IMR-90 (cell line): ENCODE measurements around the gene CHSY3.

ENCODE experiments used
- CHD1 ChIP-seq: IDR thresholded peaks from 2 replicates; pipeline ENCODE4 v1.6.1; 2012; ENCODE audit warnings: low read depth, low read length, improper control_type of control experiment
- FOS ChIP-seq: fragments of 150-350 bp; IDR thresholded peaks from 2 replicates; pipeline ENCODE4 v1.6.1; 2016; ENCODE audit warnings: low read depth, low read length
- MAZ ChIP-seq: IDR thresholded peaks from 2 replicates; pipeline ENCODE4 v1.6.1; 2012; ENCODE audit warnings: low read depth, mild to moderate bottlenecking, low read length, improper control_type of control experiment, moderate library complexity, borderline replicate concordance
- MXI1 ChIP-seq: IDR thresholded peaks from 2 replicates; pipeline ENCODE4 v1.6.1; 2012; ENCODE audit warnings: low read depth, mild to moderate bottlenecking, low read length, moderate library complexity, borderline replicate concordance
- POLR2A ChIP-seq: IDR thresholded peaks from 2 replicates; pipeline ENCODE4 v1.6.1; 2012; ENCODE audit warnings: mild to moderate bottlenecking, low read depth, low read length
- RAD21 ChIP-seq: IDR thresholded peaks from 2 replicates; pipeline ENCODE4 v1.6.1; 2012; ENCODE audit warnings: low read length, improper control_type of control experiment
- TF ChIP-seq, protein P1 (sequence below): conservative IDR thresholded peaks from 2 replicates; pipeline ENCODE4 v1.5.1; 2012; ENCODE audit warnings: mild to moderate bottlenecking, low read depth, low read length, improper control_type of control experiment

- TF ChIP-seq, protein P1, sequence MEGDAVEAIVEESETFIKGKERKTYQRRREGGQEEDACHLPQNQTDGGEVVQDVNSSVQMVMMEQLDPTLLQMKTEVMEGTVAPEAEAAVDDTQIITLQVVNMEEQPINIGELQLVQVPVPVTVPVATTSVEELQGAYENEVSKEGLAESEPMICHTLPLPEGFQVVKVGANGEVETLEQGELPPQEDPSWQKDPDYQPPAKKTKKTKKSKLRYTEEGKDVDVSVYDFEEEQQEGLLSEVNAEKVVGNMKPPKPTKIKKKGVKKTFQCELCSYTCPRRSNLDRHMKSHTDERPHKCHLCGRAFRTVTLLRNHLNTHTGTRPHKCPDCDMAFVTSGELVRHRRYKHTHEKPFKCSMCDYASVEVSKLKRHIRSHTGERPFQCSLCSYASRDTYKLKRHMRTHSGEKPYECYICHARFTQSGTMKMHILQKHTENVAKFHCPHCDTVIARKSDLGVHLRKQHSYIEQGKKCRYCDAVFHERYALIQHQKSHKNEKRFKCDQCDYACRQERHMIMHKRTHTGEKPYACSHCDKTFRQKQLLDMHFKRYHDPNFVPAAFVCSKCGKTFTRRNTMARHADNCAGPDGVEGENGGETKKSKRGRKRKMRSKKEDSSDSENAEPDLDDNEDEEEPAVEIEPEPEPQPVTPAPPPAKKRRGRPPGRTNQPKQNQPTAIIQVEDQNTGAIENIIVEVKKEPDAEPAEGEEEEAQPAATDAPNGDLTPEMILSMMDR: no peak
- no peak for TF ChIP-seq POLR2A
- no peak for TF ChIP-seq CHD1
- no peak for TF ChIP-seq RAD21
- TF ChIP-seq MAZ: no peak
- no peak for TF ChIP-seq FOS
- TF ChIP-seq MXI1: no peak
Measured at GRCh38 chr5:130213607-130214006, 309.3 kb downstream of the CHSY3 start.
